HCT116 (cell line): ENCODE data around the gene RBBP6. TPM values are rescaled to one million over a fixed set of nuclear protein-coding genes. Genes with fewer than 3 reads are reported as not detected.

Source experiments
- ATAC-seq: fragments of 200-7000 bp; cut with Tn5 transposase; 2 replicates; pipeline ENCODE4 v1.9.1; 2020; ENCODE audit warnings: mild to moderate bottlenecking, moderate library complexity
- BruUV-seq: library from RNA; stranded (reverse); fragments of 400-500 nt; replicated peaks from 2 replicates; lab custom pipeline; 2021; lab: Mats Ljungman, UMichigan
- CTCF ChIA-PET: fragments of 300-600 bp; sonication (Branson Sonifier 250); formaldehyde crosslinking; loops from one replicate; lab custom pipeline; 2021; ENCODE audit warnings: antibody characterized with exemption; lab: Charles Lee
- POLR2A ChIA-PET: fragments of 300-600, 350-600 bp; sonication (Branson Sonifier 250); formaldehyde crosslinking; loops from one replicate; lab custom pipeline; 2021; ENCODE audit warnings: antibody characterized with exemption; lab: Charles Lee
- RAD21 ChIA-PET, 2 experiments: fragments of 300-600 bp; sonication (Branson Sonifier 250); formaldehyde crosslinking; loops; one replicate each; lab custom pipeline; 2023; ENCODE audit warnings: low total read pairs in 2 of 2; ENCODE audit not compliant: uncharacterized antibody in 2 of 2, unreplicated experiment in 2 of 2, low non-redundant PET in 1 of 2; lab: Charles Lee
- DNase-seq: peaks from one replicate; pipeline ENCODE4 v3.0.0-alpha.2; 2010; ENCODE audit warnings: low read depth, low spot score
- H2AFZ ChIP-seq: fragments of 200-600 bp; shearing (Covaris generic), sonication (generic); 2 replicates; pipeline ENCODE4 v1.6.1; 2017; ENCODE audit warnings: low read depth, mixed run types, mixed read lengths, antibody characterized with exemption, low read length; ENCODE audit not compliant: poor library complexity, severe bottlenecking
- H3K27ac ChIP-seq: 2 replicates; pipeline ENCODE4 v1.5.1; 2012; ENCODE audit warnings: low read depth, low read length
- H3K27me3 ChIP-seq: fragments of 200-600 bp; sonication (generic); 2 replicates; pipeline ENCODE4 v1.6.1; 2016; ENCODE audit warnings: mixed run types, low read length, mixed read lengths; ENCODE audit not compliant: insufficient read depth
- H3K36me3 ChIP-seq, 2 experiments: fragments of 200-500 bp in 1 of 2; fragments of 200-600 bp in 1 of 2; sonication (Bioruptor generic) in 1 of 2; sonication (generic) in 1 of 2; 2 replicates each; pipeline versions ENCODE4 v1.5.1 to v1.6.1; 2014 to 2016; ENCODE audit warnings: low read length in 2 of 2, inconsistent platforms in 1 of 2, mixed read lengths in 1 of 2, mixed run types in 1 of 2; ENCODE audit not compliant: insufficient read depth in 2 of 2, control insufficient read depth in 1 of 2
- H3K4me1 ChIP-seq, 2 experiments: fragments of 200-600 bp in 1 of 2; sonication (generic) in 1 of 2; 2 replicates each; pipeline versions ENCODE4 v1.5.1 to v1.6.1; 2012 to 2017; ENCODE audit warnings: low read length in 2 of 2, inconsistent platforms in 1 of 2, mild to moderate bottlenecking in 1 of 2, mixed read lengths in 1 of 2, mixed run types in 1 of 2, moderate library complexity in 1 of 2; ENCODE audit not compliant: insufficient read depth in 2 of 2, control insufficient read depth in 1 of 2
- H3K4me2 ChIP-seq: fragments of 200-600 bp; sonication (generic); 2 replicates; pipeline ENCODE4 v1.6.1; 2017; ENCODE audit warnings: mixed run types, low read length, mixed read lengths
- H3K4me3 ChIP-seq, 2 experiments: fragments of 200-600 bp in 1 of 2; sonication (generic) in 1 of 2; replicated peaks in 1 of 2; 2 replicates each; pipeline ENCODE4 v1.5.1; 2011 to 2016; ENCODE audit warnings: low read length in 2 of 2, control low read depth in 1 of 2, low read depth in 1 of 2, mild to moderate bottlenecking in 1 of 2, mixed read lengths in 1 of 2, mixed run types in 1 of 2
- H3K79me2 ChIP-seq: fragments of 200-600 bp; sonication (generic); 2 replicates; pipeline ENCODE4 v1.6.1; 2017; ENCODE audit warnings: mild to moderate bottlenecking, mixed run types, low read length, moderate library complexity, mixed read lengths; ENCODE audit not compliant: insufficient read depth
- H3K9ac ChIP-seq: fragments of 200-600 bp; sonication (generic); 2 replicates; pipeline ENCODE4 v1.6.1; 2016; ENCODE audit warnings: low read length, mixed read lengths
- H3K9me2 ChIP-seq: fragments of 200-600 bp; sonication (generic), shearing (Covaris generic); 2 replicates; pipeline ENCODE4 v1.6.1; 2017; ENCODE audit warnings: mixed run types, mild to moderate bottlenecking, moderate library complexity; ENCODE audit not compliant: insufficient read depth
- H3K9me3 ChIP-seq, 2 experiments: fragments of 200-500 bp in 1 of 2; fragments of 200-600 bp in 1 of 2; sonication (Bioruptor generic) in 1 of 2; sonication (generic) in 1 of 2; 2 replicates each; pipeline ENCODE4 v1.6.1; 2014 to 2017; ENCODE audit warnings: low read length in 2 of 2, mixed read lengths in 2 of 2, inconsistent platforms in 1 of 2, low read depth in 1 of 2, mild to moderate bottlenecking in 1 of 2, mixed run types in 1 of 2, moderate library complexity in 1 of 2; ENCODE audit not compliant: control insufficient read depth in 1 of 2, insufficient read depth in 1 of 2
- H4K20me1 ChIP-seq: fragments of 200-600 bp; sonication (generic), shearing (Covaris generic); 2 replicates; pipeline ENCODE4 v1.6.1; 2017; ENCODE audit warnings: mixed run types, mild to moderate bottlenecking, moderate library complexity; ENCODE audit not compliant: insufficient read depth
- CEBPB ChIP-seq: IDR thresholded peaks from 2 replicates; pipeline ENCODE4 v1.6.1; 2012; ENCODE audit warnings: low read depth
- EGR1 ChIP-seq: IDR thresholded peaks from 2 replicates; pipeline ENCODE4 v1.6.1; 2012; ENCODE audit warnings: low read depth
- ELF1 ChIP-seq: IDR thresholded peaks from 2 replicates; pipeline ENCODE4 v1.6.1; 2012; ENCODE audit warnings: low read depth, borderline replicate concordance
- EZH2 ChIP-seq: fragments of 200-600 bp; sonication (generic); IDR thresholded peaks from 2 replicates; pipeline ENCODE4 v1.6.1; 2017; ENCODE audit warnings: antibody characterized with exemption, mixed run types
- EZH2phosphoT487 ChIP-seq: fragments of 200-600 bp; IDR thresholded peaks from 2 replicates; pipeline ENCODE4 v1.6.1; 2018; ENCODE audit warnings: antibody characterized with exemption, borderline replicate concordance
- FOSL1 ChIP-seq: IDR thresholded peaks from 2 replicates; pipeline ENCODE4 v1.6.1; 2012; ENCODE audit warnings: low read depth
- POLR2AphosphoS5 ChIP-seq: IDR thresholded peaks from 2 replicates; pipeline ENCODE4 v1.6.1; 2011; ENCODE audit warnings: mild to moderate bottlenecking, low read depth, low read length, moderate library complexity
- SIN3A ChIP-seq: IDR thresholded peaks from 2 replicates; pipeline ENCODE4 v1.6.1; 2012; ENCODE audit warnings: low read depth
- ZFX ChIP-seq: fragments of 450-650 bp; IDR thresholded peaks from 2 replicates; pipeline ENCODE4 v1.6.1; 2017
- ZNF274 ChIP-seq: fragments of 200-500 bp; sonication (Bioruptor generic); IDR thresholded peaks from 2 replicates; pipeline ENCODE4 v1.6.1; 2014; ENCODE audit warnings: mild to moderate bottlenecking, low read depth, low read length, inconsistent platforms
- intact Hi-C: fragments of 100-400 bp; cut with micrococcal nuclease; formaldehyde crosslinking; loops from 2 replicates; pipeline ENCODE4 v1.10.0; 2022
- total RNA-seq: library from RNA; stranded (reverse); gene quantifications from one replicate; pipeline ENCODE4 v1.2.1, GENCODE V29; 2021; ENCODE audit not compliant: unreplicated experiment
- TF ChIP-seq, protein P1 (sequence below): IDR thresholded peaks from 2 replicates; pipeline ENCODE4 v1.6.1; 2011; ENCODE audit warnings: mild to moderate bottlenecking, low read length, moderate library complexity; ENCODE audit not compliant: insufficient replicate concordance; ENCODE audit errors: extremely low read depth
- TF ChIP-seq, protein P2 (sequence below): IDR thresholded peaks from 2 replicates; pipeline ENCODE4 v1.6.1; 2012

RBBP6 gene
- total RNA-seq, 1 experiment from 2014 or later = 52.4 TPM

DNA sequence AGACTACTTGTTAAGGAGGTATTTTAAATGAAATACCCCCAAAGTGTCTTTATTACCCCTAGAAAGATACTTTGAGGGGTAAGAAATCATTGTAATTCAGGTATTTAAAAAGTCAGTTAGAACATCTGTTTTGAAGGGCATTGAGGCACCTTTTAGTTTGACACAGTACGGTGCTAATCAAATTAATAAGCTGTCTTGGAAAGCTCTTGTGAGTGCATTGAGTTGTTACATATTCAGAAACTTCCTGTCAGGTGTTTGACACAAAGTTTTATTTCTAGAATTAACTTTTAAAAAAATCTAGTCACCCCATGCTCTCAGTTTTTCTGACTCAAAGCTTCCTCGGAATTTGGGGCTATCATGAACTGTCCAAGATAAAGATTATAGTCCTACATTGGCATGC, 4.6 kb downstream of the RBBP6 start (continued):
- TF ChIP-seq EZH2 (no peak), FOSL1 (no peak), CEBPB (no peak), POLR2AphosphoS5 (no peak)

DNA sequence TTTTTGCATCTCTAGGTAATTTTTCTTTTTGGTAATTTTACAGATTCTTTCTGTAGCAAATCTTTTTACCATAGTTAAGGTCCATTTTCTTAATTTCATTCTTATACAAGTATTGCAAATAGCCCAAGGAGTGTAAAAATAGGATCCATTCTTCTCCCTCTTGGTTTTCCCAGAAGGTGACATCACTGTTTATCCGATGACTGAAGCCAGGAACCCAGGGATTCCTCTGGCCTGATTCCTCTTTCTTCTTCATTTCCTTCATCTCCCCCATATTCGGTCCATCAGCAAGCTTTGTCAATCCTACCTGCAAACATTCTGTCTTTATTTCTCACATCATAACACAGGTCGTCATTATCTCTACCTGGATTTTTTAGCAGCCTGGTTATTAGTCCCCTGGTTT, 5.3 kb downstream of the RBBP6 start:
- no peak overlapping the region for H2AFZ ChIP-seq
- H3K79me2 ChIP-seq = peaks cover 100% of the 10 kb centered on the region
- peaks cover 31% of the 10 kb centered on the region for H4K20me1 ChIP-seq
- intact Hi-C loops = no loop called here
- H3K4me1 ChIP-seq = peaks cover 7 to 12% of the 10 kb centered on the region in 2 experiments
- ATAC-seq = no peak
- no peaks in the 10 kb centered on the region for H3K9me3 ChIP-seq
- no peaks in the 10 kb centered on the region for H3K9me2 ChIP-seq
- TF ChIP-seq ZNF274 (no peak), ELF1 (no peak), POLR2AphosphoS5 (no peak), EGR1 (no peak), ZFX (no peak), EZH2 (no peak), SIN3A (no peak), EZH2phosphoT487 (no peak)
- TF ChIP-seq, protein P1, sequence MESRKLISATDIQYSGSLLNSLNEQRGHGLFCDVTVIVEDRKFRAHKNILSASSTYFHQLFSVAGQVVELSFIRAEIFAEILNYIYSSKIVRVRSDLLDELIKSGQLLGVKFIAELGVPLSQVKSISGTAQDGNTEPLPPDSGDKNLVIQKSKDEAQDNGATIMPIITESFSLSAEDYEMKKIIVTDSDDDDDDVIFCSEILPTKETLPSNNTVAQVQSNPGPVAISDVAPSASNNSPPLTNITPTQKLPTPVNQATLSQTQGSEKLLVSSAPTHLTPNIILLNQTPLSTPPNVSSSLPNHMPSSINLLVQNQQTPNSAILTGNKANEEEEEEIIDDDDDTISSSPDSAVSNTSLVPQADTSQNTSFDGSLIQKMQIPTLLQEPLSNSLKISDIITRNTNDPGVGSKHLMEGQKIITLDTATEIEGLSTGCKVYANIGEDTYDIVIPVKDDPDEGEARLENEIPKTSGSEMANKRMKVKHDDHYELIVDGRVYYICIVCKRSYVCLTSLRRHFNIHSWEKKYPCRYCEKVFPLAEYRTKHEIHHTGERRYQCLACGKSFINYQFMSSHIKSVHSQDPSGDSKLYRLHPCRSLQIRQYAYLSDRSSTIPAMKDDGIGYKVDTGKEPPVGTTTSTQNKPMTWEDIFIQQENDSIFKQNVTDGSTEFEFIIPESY = no peak
- TF ChIP-seq, protein P2, sequence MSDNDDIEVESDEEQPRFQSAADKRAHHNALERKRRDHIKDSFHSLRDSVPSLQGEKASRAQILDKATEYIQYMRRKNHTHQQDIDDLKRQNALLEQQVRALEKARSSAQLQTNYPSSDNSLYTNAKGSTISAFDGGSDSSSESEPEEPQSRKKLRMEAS = no peak
- no peak overlapping the region for H3K4me3 ChIP-seq
- BruUV-seq = no TSS peak
- no peak overlapping the region for H3K9ac ChIP-seq
- H3K27me3 ChIP-seq = no peaks in the 10 kb centered on the region
- no peak for DNase-seq
- H3K27ac ChIP-seq = no peak overlapping the region
- H3K4me2 ChIP-seq = no peak overlapping the region
- POLR2A ChIA-PET = no interaction called here
- CTCF ChIA-PET = no interaction called here
- RAD21 ChIA-PET = no interaction called here
- H3K36me3 ChIP-seq = peaks cover 30 to 39% of the 10 kb centered on the region in 2 experiments
